PC-9 (cell line): Measurements from ENCODE around the gene VLDLR. TPM values are rescaled to one million over a fixed set of nuclear protein-coding genes. Genes with fewer than 3 reads are reported as not detected.

Experiments used
- BruUV-seq: library from RNA; stranded (reverse); fragments of 400-500 nt; replicated peaks from 2 replicates; lab custom pipeline; 2021; lab: Mats Ljungman, UMichigan
- CTCF ChIA-PET: fragments of 300-600 bp; sonication (Branson Sonifier 250); formaldehyde crosslinking; loops from one replicate; lab custom pipeline; 2022; ENCODE audit warnings: antibody characterized with exemption; lab: Charles Lee
- POLR2A ChIA-PET: fragments of 300-600 bp; sonication (Branson Sonifier 250); formaldehyde crosslinking; loops from one replicate; lab custom pipeline; 2022; ENCODE audit warnings: antibody characterized with exemption; ENCODE audit not compliant: unreplicated experiment; lab: Charles Lee
- DNase-seq, 2 experiments: peaks; one replicate each; pipeline versions ENCODE4 v3.0.0 to v3.0.0-alpha.2; 2015 to 2022; ENCODE audit warnings: mixed read lengths in 1 of 2
- H2AFZ ChIP-seq: fragments of 200-600 bp; sonication (generic); 2 replicates; pipeline ENCODE4 v1.8.1; 2017; ENCODE audit warnings: antibody characterized with exemption
- H3F3A ChIP-seq: fragments of 200-600 bp; sonication (generic); 2 replicates; pipeline ENCODE4 v1.8.1; 2017; ENCODE audit warnings: antibody characterized with exemption, mild to moderate bottlenecking, low read depth; ENCODE audit not compliant: insufficient read depth
- H3K27ac ChIP-seq: fragments of 200-600 bp; sonication (generic); 2 replicates; pipeline ENCODE4 v1.6.1; 2016; ENCODE audit warnings: mixed run types
- H3K27me3 ChIP-seq: fragments of 200-600 bp; sonication (generic); 2 replicates; pipeline ENCODE4 v1.6.1; 2016; ENCODE audit warnings: low read depth, mixed run types; ENCODE audit not compliant: insufficient read depth
- H3K36me3 ChIP-seq: fragments of 200-600 bp; sonication (generic); 2 replicates; pipeline ENCODE4 v1.6.1; 2016; ENCODE audit warnings: low read depth, mixed run types
- H3K4me1 ChIP-seq: fragments of 200-600 bp; sonication (generic); replicated peaks from 2 replicates; pipeline ENCODE4 v1.6.1; 2016; ENCODE audit warnings: mixed run types; ENCODE audit not compliant: insufficient read depth
- H3K4me2 ChIP-seq: fragments of 200-600 bp; sonication (generic); 2 replicates; pipeline ENCODE4 v1.6.1; 2017; ENCODE audit warnings: mixed run types
- H3K4me3 ChIP-seq: fragments of 200-600 bp; sonication (generic); 2 replicates; pipeline ENCODE4 v1.6.1; 2016; ENCODE audit warnings: mixed run types
- H3K79me2 ChIP-seq: fragments of 200-600 bp; sonication (generic); 2 replicates; pipeline ENCODE4 v1.6.1; 2017; ENCODE audit warnings: low read depth, mixed run types
- H3K9me2 ChIP-seq: fragments of 200-600 bp; sonication (generic); 2 replicates; pipeline ENCODE4 v1.8.1; 2017; ENCODE audit warnings: mild to moderate bottlenecking; ENCODE audit not compliant: insufficient read depth
- H3K9me3 ChIP-seq: fragments of 200-600 bp; sonication (generic); 2 replicates; pipeline ENCODE4 v1.8.1; 2016; ENCODE audit warnings: low read depth; ENCODE audit not compliant: insufficient read depth
- H4K20me1 ChIP-seq: fragments of 200-600 bp; sonication (generic); 2 replicates; pipeline ENCODE4 v1.8.1; 2017; ENCODE audit not compliant: insufficient read depth
- CTCF ChIP-seq: fragments of 200-600 bp; sonication (generic); conservative IDR thresholded peaks from 2 replicates; pipeline ENCODE4 v1.6.1; 2017; ENCODE audit warnings: mixed run types, antibody characterized with exemption, mild to moderate bottlenecking, moderate library complexity
- EZH2 ChIP-seq: fragments of 200-600 bp; sonication (generic); IDR thresholded peaks from 2 replicates; pipeline ENCODE4 v1.8.0; 2017; ENCODE audit warnings: antibody characterized with exemption, low read depth
- intact Hi-C: fragments of 100-400 bp; cut with micrococcal nuclease; formaldehyde crosslinking; loops from one replicate; pipeline ENCODE4 v1.10.0; 2022; ENCODE audit not compliant: unreplicated experiment
- total RNA-seq: library from RNA; stranded (reverse); gene quantifications from 2 replicates; pipeline ENCODE4 v1.2.3, GENCODE V29; 2021

Gene VLDLR
- total RNA-seq, 1 experiment from 2014 or later, result 8.1 TPM

DNA sequence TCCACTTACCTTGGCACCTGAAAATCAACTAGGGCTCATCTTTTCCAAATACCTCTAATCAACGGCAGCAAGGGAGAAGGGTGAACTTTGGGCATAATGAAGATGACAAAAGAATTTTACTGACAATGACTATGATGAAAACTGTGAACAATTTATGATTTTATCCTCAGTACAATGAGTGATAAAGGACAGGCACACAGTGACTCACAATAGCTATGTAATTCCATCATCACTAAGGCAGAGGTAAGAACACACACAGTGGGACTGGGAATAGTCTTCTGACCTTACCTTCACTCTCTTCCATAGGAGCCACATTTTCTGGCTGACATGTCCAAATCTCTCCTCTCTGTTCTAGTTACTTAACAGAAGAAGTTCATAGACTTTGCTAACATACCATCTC is 69.6 kb downstream of the VLDLR start:
- BruUV-seq, result no TSS peak
- POLR2A ChIA-PET, result no interaction called here

GRCh38 chr9:2691626-2692025 is 70.0 kb downstream of the VLDLR start:
- intact Hi-C loops, result no loop called here
- no peak overlapping the region for H3K4me3 ChIP-seq
- ChIA-PET CTCF (no interaction called here), POLR2A (no interaction called here)
- H3K4me1 ChIP-seq, result no peaks in the 10 kb centered on the region
- no peaks in the 10 kb centered on the region for H3K27me3 ChIP-seq
- TF ChIP-seq EZH2 (no peak), CTCF (no peak)
- H3K36me3 ChIP-seq, result no peaks in the 10 kb centered on the region
- DNase-seq, result no peak
- no peak overlapping the region for H2AFZ ChIP-seq
- no peaks in the 10 kb centered on the region for H4K20me1 ChIP-seq
- H3K27ac ChIP-seq, result no peak overlapping the region
- BruUV-seq, result no TSS peak
- no peak overlapping the region for H3K4me2 ChIP-seq
- H3K79me2 ChIP-seq, result no peaks in the 10 kb centered on the region
- no peaks in the 10 kb centered on the region for H3F3A ChIP-seq
- H3K9me3 ChIP-seq, result no peaks in the 10 kb centered on the region
- no peaks in the 10 kb centered on the region for H3K9me2 ChIP-seq

More for the DNA sequence above, 69.6 kb downstream of the VLDLR start:
- DNase-seq, result no peak
- H3K79me2 ChIP-seq, result no peaks in the 10 kb centered on the region
- H3K36me3 ChIP-seq, result no peaks in the 10 kb centered on the region
- no peaks in the 10 kb centered on the region for H4K20me1 ChIP-seq
- no peaks in the 10 kb centered on the region for H3K9me3 ChIP-seq
- H3F3A ChIP-seq, result no peaks in the 10 kb centered on the region
- no peak overlapping the region for H2AFZ ChIP-seq
- H3K27me3 ChIP-seq, result no peaks in the 10 kb centered on the region
- no peak overlapping the region for H3K4me3 ChIP-seq
- intact Hi-C loops, result no loop called here
- no peak for TF ChIP-seq CTCF
- TF ChIP-seq EZH2, result no peak
- no peak overlapping the region for H3K27ac ChIP-seq
- H3K4me2 ChIP-seq, result no peak overlapping the region
- CTCF ChIA-PET, result no interaction called here
- H3K4me1 ChIP-seq, result no peaks in the 10 kb centered on the region
- H3K9me2 ChIP-seq, result no peaks in the 10 kb centered on the region

GRCh38 chr9:2693056-2693455 is 71.5 kb downstream of the VLDLR start:
- Histone ChIP-seq H3K4me2 (no peak overlapping the region), H3K9me3 (no peaks in the 10 kb centered on the region), H3K27me3 (no peaks in the 10 kb centered on the region), H2AFZ (no peak overlapping the region), H3K4me3 (no peak overlapping the region), H3K36me3 (no peaks in the 10 kb centered on the region), H3K4me1 (no peaks in the 10 kb centered on the region), H3K27ac (no peak overlapping the region), H4K20me1 (no peaks in the 10 kb centered on the region), H3K79me2 (no peaks in the 10 kb centered on the region), H3K9me2 (no peaks in the 10 kb centered on the region), H3F3A (no peaks in the 10 kb centered on the region)
- ChIA-PET POLR2A (no interaction called here), CTCF (no interaction called here)
- intact Hi-C loops, result no loop called here
- no TSS peak for BruUV-seq
- no peak for DNase-seq
- TF ChIP-seq EZH2 (no peak), CTCF (no peak)
